Lung (tissue), 12 donors: Measurements from ENCODE around the gene ZNF362. TPM values are rescaled to one million over a fixed set of nuclear protein-coding genes. Genes with fewer than 3 reads are reported as not detected.

Experiments
- ATAC-seq: fragments of 200-7000 bp; cut with Tn5 transposase; one replicate; pipeline ENCODE4 v1.9.1; 2020; ENCODE audit warnings: moderate number of reproducible peaks; ENCODE audit not compliant: insufficient read depth, low FRiP score
- DNase-seq, 3 donors: peaks; one replicate each; pipeline ENCODE4 v3.0.0-alpha.2; 2013 to 2017
- H3K27ac ChIP-seq, 2 donors: one replicate each; pipeline ENCODE4 v1.5.1; 2013; ENCODE audit warnings: mild to moderate bottlenecking in 2 of 2, moderate library complexity in 2 of 2, control low read depth in 1 of 2, inconsistent platforms in 1 of 2, low read depth in 1 of 2, low read length in 1 of 2
- H3K27me3 ChIP-seq, 3 donors: one replicate each; pipeline ENCODE4 v1.5.1; 2013; ENCODE audit warnings: low read length in 2 of 3; ENCODE audit not compliant: control insufficient read depth in 3 of 3, insufficient read depth in 3 of 3
- H3K36me3 ChIP-seq, 4 donors: one replicate each; pipeline ENCODE4 v1.5.1; 2013; ENCODE audit warnings: low read length in 4 of 4, mild to moderate bottlenecking in 1 of 4, moderate library complexity in 1 of 4; ENCODE audit not compliant: control insufficient read depth in 4 of 4, insufficient read depth in 4 of 4
- H3K4me1 ChIP-seq, 5 donors: one replicate each; pipeline ENCODE4 v1.5.1; 2013; ENCODE audit warnings: low read length in 5 of 5, mild to moderate bottlenecking in 2 of 5, moderate library complexity in 1 of 5; ENCODE audit not compliant: control insufficient read depth in 5 of 5, insufficient read depth in 5 of 5
- H3K4me3 ChIP-seq: one replicate; pipeline ENCODE4 v1.5.1; 2013; ENCODE audit warnings: mild to moderate bottlenecking, control low read depth, moderate library complexity
- H3K9ac ChIP-seq, 2 donors: one replicate each; pipeline ENCODE4 v1.5.1; 2013; ENCODE audit warnings: low read length in 2 of 2, control low read depth in 1 of 2; ENCODE audit not compliant: insufficient read depth in 1 of 2
- H3K9me3 ChIP-seq, 4 donors: one replicate each; pipeline ENCODE4 v1.5.1; 2013; ENCODE audit warnings: low read length in 3 of 4, mild to moderate bottlenecking in 1 of 4, moderate library complexity in 1 of 4; ENCODE audit not compliant: control insufficient read depth in 4 of 4, insufficient read depth in 3 of 4
- CTCF ChIP-seq: IDR thresholded peaks from 2 replicates; pipeline ENCODE4 v1.5.1; 2012; ENCODE audit warnings: mild to moderate bottlenecking; ENCODE audit errors: control extremely low read depth, extremely low read depth
- WGBS, 2 donors: extraction: QIAGEN DNeasy Blood & Tissue Kit; methylation state at CpG; one replicate each; pipeline ENCODE4 v1.1.7; 2013; 5-methylcytosine and 5-hydroxymethylcytosine counted together
- polyA plus RNA-seq, 2 donors: library from polyadenylated mRNA; stranded (reverse); fragments of 200-250 nt; gene quantifications; one replicate each; pipeline ENCODE4 v1.2.1, GENCODE V29; 2013
- total RNA-seq, 2 donors: library from RNA; depleted of rRNA in 1 of 2; stranded (reverse); fragments of >200 nt in 1 of 2; gene quantifications; one replicate each; pipeline ENCODE4 v1.2.1, GENCODE V29; 2014 to 2021
- donor health status: control.
- donor health status: control.
- donor health status: Bipolar disorder and iron deficiency.
- donor health status: healthy.
- donor health status: DM: yes; HTN: yes; CAD: no.

ZNF362 gene
- total and polyA plus RNA-seq, 4 donors = 10.2 to 35.0 (median 16.5) TPM

DNA sequence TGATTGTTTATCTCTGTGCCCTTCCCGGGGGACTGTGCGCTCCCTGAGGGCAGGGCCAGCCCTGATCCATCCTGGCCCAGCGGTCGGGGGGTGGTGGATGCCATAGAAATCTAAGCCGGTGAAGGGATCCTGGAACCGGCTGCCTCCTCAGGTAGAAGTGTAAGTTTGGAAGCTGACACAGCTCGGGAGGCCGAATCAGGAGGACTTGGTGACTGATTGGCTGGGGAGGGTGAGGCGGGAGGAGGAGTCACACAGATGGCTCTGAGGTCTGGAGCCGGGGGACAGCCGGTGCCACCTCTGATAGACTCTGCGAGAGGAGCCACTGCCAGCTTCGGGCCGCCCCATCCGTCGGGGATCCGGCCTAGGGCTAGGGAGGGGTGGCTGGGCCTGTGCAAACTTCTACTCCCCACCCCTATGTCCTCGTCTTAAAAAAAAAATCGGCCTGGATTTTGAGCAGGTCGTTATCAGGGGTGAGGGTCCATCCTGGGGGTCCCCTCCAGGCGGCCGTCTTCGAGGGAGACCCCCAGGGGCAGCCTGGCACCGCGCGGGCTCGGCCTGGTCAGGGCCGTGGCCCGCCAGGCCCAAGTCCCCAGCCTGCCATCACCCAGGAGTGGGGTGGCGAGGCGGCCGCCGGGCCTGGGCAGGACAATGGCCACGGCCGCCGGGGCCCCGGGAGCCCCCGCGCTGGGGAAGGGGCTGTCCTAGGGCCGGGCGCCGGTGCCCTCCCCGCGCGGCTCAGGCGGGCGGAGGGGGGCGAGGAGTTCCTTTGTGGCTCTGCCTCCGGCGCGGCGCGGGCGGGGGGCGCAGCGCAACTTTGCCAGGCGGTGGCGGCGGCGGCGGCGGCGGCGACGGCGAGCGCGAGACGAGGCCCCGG, 708 bp upstream of the ZNF362 start:
- Histone ChIP-seq H3K27me3 (no peaks in the 10 kb centered on the region), H3K4me1 (peaks cover 6 to 23% (median 12%) of the 10 kb centered on the region in 5 donors), H3K36me3 (peaks cover 0 to 4% (median 2%) of the 10 kb centered on the region in 4 donors), H3K27ac (peak overlapping the region; percentile 91 to 94), H3K9ac (peak overlapping the region in 1 of 2 donors; percentile 26), H3K4me3 (peak overlapping the region; percentile 38), H3K9me3 (no peaks in the 10 kb centered on the region)
- WGBS, 2 donors = 5 to 10% methylated on average over 41 to 70 of the region's 70 CpGs
- ATAC-seq (peak; percentile 64), DNase-seq (peak; percentile 74 to 81 (median 78))
- TF ChIP-seq CTCF = no peak

- peak overlapping the region; percentile 91 to 94 for H3K27ac ChIP-seq
- no peaks in the 10 kb centered on the region for H3K9me3 ChIP-seq
- H3K4me3 ChIP-seq = peak overlapping the region; percentile 51
- peaks cover 8 to 23% (median 18%) of the 10 kb centered on the region in 5 donors for H3K4me1 ChIP-seq
- ATAC-seq = no peak
- no peak for DNase-seq
- H3K27me3 ChIP-seq = no peaks in the 10 kb centered on the region
- peaks cover 0 to 4% (median 3%) of the 10 kb centered on the region in 4 donors for H3K36me3 ChIP-seq
- H3K9ac ChIP-seq = no peak overlapping the region
- TF ChIP-seq CTCF = no peak
- WGBS, 2 donors = 0% methylated on average over 1 to 41 of the region's 43 CpGs
Measured at GRCh38 chr1:33256221-33256470, 146 bp upstream of the ZNF362 start.

- WGBS, 2 donors = 0 to 1% methylated on average over 17 to 18 of the region's 18 CpGs
- Histone ChIP-seq H3K4me3 (peak overlapping the region; percentile 51), H3K27me3 (no peaks in the 10 kb centered on the region), H3K27ac (peak overlapping the region; percentile 83 to 91), H3K36me3 (peaks cover 0 to 6% (median 3%) of the 10 kb centered on the region in 4 donors), H3K4me1 (peaks cover 8 to 26% (median 22%) of the 10 kb centered on the region in 5 donors), H3K9ac (peak overlapping the region; percentile 78 to 79), H3K9me3 (no peaks in the 10 kb centered on the region)
- DNase-seq = no peak
- ATAC-seq = no peak
- TF ChIP-seq CTCF = no peak
Measured at GRCh38 chr1:33257207-33257771, 997 bp downstream of the ZNF362 start.
